ENCODE data around the gene HMG20B.

The HMG20B gene

GRCh38 chr19:3539756-3540118 is 33.0 kb upstream of the HMG20B start:
- H3K9me3 ChIP-seq (ENCODE audit: severe bottlenecking) = no peaks in the 10 kb centered on the region
- H3K36me3 ChIP-seq (ENCODE audit: low read depth) = peaks cover 19% of the 10 kb centered on the region
- DNase-seq (ENCODE audit: low spot score) (no peak), ATAC-seq (ENCODE audit: low read depth) (no peak)
- no peak overlapping the region for H3K27ac ChIP-seq (ENCODE audit: poor library complexity, severe bottlenecking)
- H3K4me3 ChIP-seq (ENCODE audit: severe bottlenecking) = no peak overlapping the region
- no peaks in the 10 kb centered on the region for H3K27me3 ChIP-seq (ENCODE audit: insufficient read depth, poor library complexity, severe bottlenecking)
- no peak for TF ChIP-seq CTCF (IDR thresholded peaks at IDR 0.05; ENCODE audit: poor library complexity, severe bottlenecking)
- no peaks in the 10 kb centered on the region for H3K4me1 ChIP-seq (ENCODE audit: insufficient read depth, poor library complexity, severe bottlenecking)

- no peaks in the 10 kb centered on the region for H3K27me3 ChIP-seq (ENCODE audit: insufficient read depth, poor library complexity, severe bottlenecking)
- no peaks in the 10 kb centered on the region for H3K9me3 ChIP-seq (ENCODE audit: severe bottlenecking)
- ATAC-seq (ENCODE audit: low read depth) = no peak
- no peak overlapping the region for H3K27ac ChIP-seq (ENCODE audit: poor library complexity, severe bottlenecking)
- no peak for TF ChIP-seq CTCF (IDR thresholded peaks at IDR 0.05; ENCODE audit: poor library complexity, severe bottlenecking)
- no peak overlapping the region for H3K4me3 ChIP-seq (ENCODE audit: severe bottlenecking)
- H3K36me3 ChIP-seq (ENCODE audit: low read depth) = peaks cover 16% of the 10 kb centered on the region
- H3K4me1 ChIP-seq (ENCODE audit: insufficient read depth, poor library complexity, severe bottlenecking) = no peaks in the 10 kb centered on the region
- no peak for DNase-seq (ENCODE audit: low spot score)
These were observed 29.3 kb upstream of the HMG20B start for GRCh38 chr19:3543150-3544057.

- H3K27ac ChIP-seq (ENCODE audit: poor library complexity, severe bottlenecking) = no peak overlapping the region
- no peak overlapping the region for H3K4me3 ChIP-seq (ENCODE audit: severe bottlenecking)
- DNase-seq (ENCODE audit: low spot score) (no peak), ATAC-seq (ENCODE audit: low read depth) (no peak)
- H3K36me3 ChIP-seq (ENCODE audit: low read depth) = peaks cover 20% of the 10 kb centered on the region
- no peaks in the 10 kb centered on the region for H3K27me3 ChIP-seq (ENCODE audit: insufficient read depth, poor library complexity, severe bottlenecking)
- TF ChIP-seq CTCF (IDR thresholded peaks at IDR 0.05; ENCODE audit: poor library complexity, severe bottlenecking) = no peak
- no peaks in the 10 kb centered on the region for H3K9me3 ChIP-seq (ENCODE audit: severe bottlenecking)
- H3K4me1 ChIP-seq (ENCODE audit: insufficient read depth, poor library complexity, severe bottlenecking) = no peaks in the 10 kb centered on the region
These were observed 28.7 kb upstream of the HMG20B start for GRCh38 chr19:3544058-3544376.

GRCh38 chr19:3544742-3545668 is 27.7 kb upstream of the HMG20B start:
- no peak for DNase-seq (ENCODE audit: low spot score)
- peak; percentile 78 for TF ChIP-seq CTCF (IDR thresholded peaks at IDR 0.05; ENCODE audit: poor library complexity, severe bottlenecking)
- Histone ChIP-seq H3K27ac (ENCODE audit: poor library complexity, severe bottlenecking) (no peak overlapping the region), H3K9me3 (ENCODE audit: severe bottlenecking) (no peaks in the 10 kb centered on the region), H3K4me3 (ENCODE audit: severe bottlenecking) (no peak overlapping the region), H3K36me3 (ENCODE audit: low read depth) (peaks cover 14% of the 10 kb centered on the region; the same call in 1 of the 2 replicates), H3K4me1 (ENCODE audit: insufficient read depth, poor library complexity, severe bottlenecking) (no peaks in the 10 kb centered on the region), H3K27me3 (ENCODE audit: insufficient read depth, poor library complexity, severe bottlenecking) (no peaks in the 10 kb centered on the region)
- ATAC-seq (ENCODE audit: low read depth) = peak; percentile 52
